PFSK-1 (cell line): ENCODE results near the gene FBXW11.

ENCODE experiments used
- FOXP2 ChIP-seq: optimal IDR thresholded peaks from 2 replicates; pipeline ENCODE3; 2011; ENCODE audit warnings: borderline replicate concordance, control low read depth, inconsistent platforms; ENCODE audit not compliant: insufficient read depth; ENCODE audit errors: extremely low read length, extremely low read depth
- POLR2AphosphoS5 ChIP-seq: IDR thresholded peaks from 2 replicates; pipeline ENCODE4 v1.6.1; 2012; ENCODE audit warnings: low read depth, mild to moderate bottlenecking, control low read depth, low read length, moderate library complexity
- REST ChIP-seq, 2 experiments: IDR thresholded peaks; 2 replicates each; pipeline versions ENCODE4 v1.6.1 to v1.8.0; 2011 to 2012; ENCODE audit warnings: low read depth in 2 of 2, low read length in 2 of 2, control low read depth in 1 of 2, inconsistent platforms in 1 of 2, mild to moderate bottlenecking in 1 of 2, moderate library complexity in 1 of 2; ENCODE audit not compliant: insufficient read depth in 1 of 2
- SIN3A ChIP-seq: IDR thresholded peaks from 2 replicates; pipeline ENCODE4 v1.6.1; 2012; ENCODE audit warnings: mild to moderate bottlenecking, low read length, moderate library complexity, borderline replicate concordance; ENCODE audit not compliant: insufficient read depth
- TAF1 ChIP-seq: IDR thresholded peaks from 2 replicates; pipeline ENCODE4 v1.6.1; 2012; ENCODE audit warnings: low read length, control low read depth, borderline replicate concordance; ENCODE audit not compliant: insufficient read depth

The FBXW11 gene

DNA sequence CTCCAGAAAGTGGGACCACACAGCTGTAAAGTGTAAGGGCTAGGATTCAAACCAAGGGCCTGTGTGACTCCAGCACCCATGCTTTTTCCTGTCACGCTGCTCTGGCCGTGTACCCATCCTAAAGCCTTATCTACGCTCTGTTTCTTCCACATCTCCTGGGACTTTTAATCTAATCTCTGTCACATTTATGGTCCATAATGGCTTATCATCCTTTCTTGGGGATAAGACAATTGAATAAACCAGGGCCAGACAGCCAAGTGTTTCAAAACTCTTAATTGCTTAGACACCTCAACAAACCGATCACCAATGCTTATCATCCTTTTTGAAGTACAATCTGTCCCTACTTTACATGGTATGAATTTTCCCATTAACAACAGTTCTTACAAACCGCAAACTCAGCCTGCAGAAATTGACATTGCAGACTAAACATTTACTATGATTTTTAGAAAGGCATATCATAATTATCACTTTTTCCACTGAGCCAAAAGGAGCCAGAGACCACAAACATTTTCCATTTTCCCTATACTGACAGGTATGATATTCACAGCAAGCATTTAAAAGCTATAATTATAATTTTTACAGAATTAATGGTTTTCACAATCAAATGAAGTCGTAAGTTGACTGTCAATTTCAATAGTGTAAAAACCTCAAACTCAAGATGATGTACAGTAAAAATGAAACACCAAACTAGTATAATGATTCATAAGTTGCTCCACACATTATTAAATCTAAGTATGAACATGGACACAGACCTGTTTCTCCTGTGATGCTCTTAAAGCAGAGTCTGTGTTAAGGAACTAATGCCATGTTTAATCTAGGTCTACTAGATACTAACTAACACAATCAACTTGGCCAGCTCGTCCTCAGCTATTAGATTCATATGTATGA lies 99.5 kb downstream of the FBXW11 start:
- no peak for TF ChIP-seq POLR2AphosphoS5
- no peak for TF ChIP-seq TAF1
- TF ChIP-seq SIN3A, result no peak
- no peak for TF ChIP-seq FOXP2
- TF ChIP-seq REST (IDR thresholded peaks at IDR 0.05; ENCODE audit: insufficient read depth in 1 of 2, low read depth in 2 of 2, low read length in 2 of 2), result no peak

- no peak for TF ChIP-seq TAF1
- no peak for TF ChIP-seq REST (IDR thresholded peaks at IDR 0.05; ENCODE audit: insufficient read depth in 1 of 2, low read depth in 2 of 2, low read length in 2 of 2)
- no peak for TF ChIP-seq POLR2AphosphoS5
- no peak for TF ChIP-seq SIN3A
- no peak for TF ChIP-seq FOXP2
These were observed 100.3 kb downstream of the FBXW11 start for GRCh38 chr5:171906066-171906570.

- TF ChIP-seq POLR2AphosphoS5 (no peak), SIN3A (no peak), REST (IDR thresholded peaks at IDR 0.05; ENCODE audit: insufficient read depth in 1 of 2, low read depth in 2 of 2, low read length in 2 of 2) (no peak), TAF1 (no peak), FOXP2 (no peak)
These were observed 101.6 kb downstream of the FBXW11 start for GRCh38 chr5:171904886-171905285.

GRCh38 chr5:171901764-171902163 lies 104.7 kb downstream of the FBXW11 start:
- TF ChIP-seq FOXP2, result no peak
- TF ChIP-seq TAF1, result no peak
- TF ChIP-seq REST (IDR thresholded peaks at IDR 0.05; ENCODE audit: insufficient read depth in 1 of 2, low read depth in 2 of 2, low read length in 2 of 2), result peak; percentile 62 to 88; a peak in 3 of 4 replicates
